ENCODE results near the gene KRT3.

KRT3 gene

GRCh38 chr12:52821826-52822660 lies 26.1 kb upstream of the KRT3 start:
- no peaks in the 10 kb centered on the region for H3K9me3 Mint-ChIP-seq
- no peaks in the 10 kb centered on the region for H3K4me1 Mint-ChIP-seq (ENCODE audit: low read depth)
- H3K27ac Mint-ChIP-seq, result no peak overlapping the region
- no peaks in the 10 kb centered on the region for H3K27me3 Mint-ChIP-seq (ENCODE audit: low read depth)
- H3K36me3 Mint-ChIP-seq (ENCODE audit: low read depth), result no peaks in the 10 kb centered on the region
- no peak overlapping the region for H3K4me3 Mint-ChIP-seq

- Mint-ChIP-seq H3K36me3 (ENCODE audit: low read depth) (no peaks in the 10 kb centered on the region), H3K4me3 (no peak overlapping the region), H3K4me1 (ENCODE audit: low read depth) (no peaks in the 10 kb centered on the region), H3K9me3 (no peaks in the 10 kb centered on the region), H3K27me3 (ENCODE audit: low read depth) (no peaks in the 10 kb centered on the region), H3K27ac (no peak overlapping the region)
These were observed 25.3 kb upstream of the KRT3 start for GRCh38 chr12:52821071-52821730.

- H3K4me3 Mint-ChIP-seq, result no peak overlapping the region
- no peaks in the 10 kb centered on the region for H3K4me1 Mint-ChIP-seq (ENCODE audit: low read depth)
- no peaks in the 10 kb centered on the region for H3K36me3 Mint-ChIP-seq (ENCODE audit: low read depth)
- H3K27ac Mint-ChIP-seq, result no peak overlapping the region
- no peaks in the 10 kb centered on the region for H3K9me3 Mint-ChIP-seq
- H3K27me3 Mint-ChIP-seq (ENCODE audit: low read depth), result no peaks in the 10 kb centered on the region
These were observed 24.6 kb upstream of the KRT3 start for GRCh38 chr12:52820521-52820920.

- Mint-ChIP-seq H3K4me1 (ENCODE audit: low read depth) (no peaks in the 10 kb centered on the region), H3K27me3 (ENCODE audit: low read depth) (no peaks in the 10 kb centered on the region), H3K36me3 (ENCODE audit: low read depth) (no peaks in the 10 kb centered on the region), H3K4me3 (no peak overlapping the region), H3K27ac (no peak overlapping the region), H3K9me3 (no peaks in the 10 kb centered on the region)
These were observed 24.0 kb upstream of the KRT3 start for GRCh38 chr12:52819731-52820510.

- Mint-ChIP-seq H3K27me3 (ENCODE audit: low read depth) (no peaks in the 10 kb centered on the region), H3K4me1 (ENCODE audit: low read depth) (no peaks in the 10 kb centered on the region), H3K36me3 (ENCODE audit: low read depth) (no peaks in the 10 kb centered on the region), H3K27ac (no peak overlapping the region), H3K9me3 (no peaks in the 10 kb centered on the region), H3K4me3 (no peak overlapping the region)
These were observed 23.0 kb upstream of the KRT3 start for GRCh38 chr12:52818887-52819420.

GRCh38 chr12:52818388-52818787 lies 22.5 kb upstream of the KRT3 start:
- Mint-ChIP-seq H3K27me3 (ENCODE audit: low read depth) (no peaks in the 10 kb centered on the region), H3K4me1 (ENCODE audit: low read depth) (no peaks in the 10 kb centered on the region)

GRCh38 chr12:52817699-52818238 lies 21.9 kb upstream of the KRT3 start:
- Mint-ChIP-seq H3K27me3 (ENCODE audit: low read depth) (no peaks in the 10 kb centered on the region), H3K36me3 (ENCODE audit: low read depth) (no peaks in the 10 kb centered on the region), H3K9me3 (no peaks in the 10 kb centered on the region), H3K4me3 (no peak overlapping the region), H3K4me1 (ENCODE audit: low read depth) (no peaks in the 10 kb centered on the region), H3K27ac (no peak overlapping the region)

More at GRCh38 chr12:52818388-52818787, 22.5 kb upstream of the KRT3 start:
- H3K4me3 Mint-ChIP-seq, result no peak overlapping the region
- no peaks in the 10 kb centered on the region for H3K36me3 Mint-ChIP-seq (ENCODE audit: low read depth)
- H3K27ac Mint-ChIP-seq, result no peak overlapping the region
- no peaks in the 10 kb centered on the region for H3K9me3 Mint-ChIP-seq

GRCh38 chr12:52817003-52817698 lies 21.2 kb upstream of the KRT3 start:
- H3K36me3 Mint-ChIP-seq (ENCODE audit: low read depth), result no peaks in the 10 kb centered on the region
- no peak overlapping the region for H3K4me3 Mint-ChIP-seq
- H3K27me3 Mint-ChIP-seq (ENCODE audit: low read depth), result no peaks in the 10 kb centered on the region
- H3K27ac Mint-ChIP-seq, result no peak overlapping the region
- no peaks in the 10 kb centered on the region for H3K4me1 Mint-ChIP-seq (ENCODE audit: low read depth)
- no peaks in the 10 kb centered on the region for H3K9me3 Mint-ChIP-seq

- H3K27me3 Mint-ChIP-seq (ENCODE audit: low read depth), result no peaks in the 10 kb centered on the region
These were observed 20.0 kb upstream of the KRT3 start for GRCh38 chr12:52815676-52816588.

GRCh38 chr12:52815161-52815560 lies 19.2 kb upstream of the KRT3 start:
- H3K27ac Mint-ChIP-seq, result no peak overlapping the region
- H3K4me1 Mint-ChIP-seq (ENCODE audit: low read depth), result no peaks in the 10 kb centered on the region
- H3K9me3 Mint-ChIP-seq, result no peaks in the 10 kb centered on the region
- H3K36me3 Mint-ChIP-seq (ENCODE audit: low read depth), result no peaks in the 10 kb centered on the region
- no peaks in the 10 kb centered on the region for H3K27me3 Mint-ChIP-seq (ENCODE audit: low read depth)
- no peak overlapping the region for H3K4me3 Mint-ChIP-seq

More at GRCh38 chr12:52815676-52816588, 20.0 kb upstream of the KRT3 start:
- Mint-ChIP-seq H3K9me3 (no peaks in the 10 kb centered on the region), H3K4me1 (ENCODE audit: low read depth) (no peaks in the 10 kb centered on the region), H3K4me3 (no peak overlapping the region), H3K27ac (no peak overlapping the region), H3K36me3 (ENCODE audit: low read depth) (no peaks in the 10 kb centered on the region)

- H3K36me3 Mint-ChIP-seq (ENCODE audit: low read depth), result no peaks in the 10 kb centered on the region
- no peaks in the 10 kb centered on the region for H3K9me3 Mint-ChIP-seq
- no peaks in the 10 kb centered on the region for H3K27me3 Mint-ChIP-seq (ENCODE audit: low read depth)
- H3K27ac Mint-ChIP-seq, result no peak overlapping the region
- no peaks in the 10 kb centered on the region for H3K4me1 Mint-ChIP-seq (ENCODE audit: low read depth)
- H3K4me3 Mint-ChIP-seq, result no peak overlapping the region
These were observed 18.8 kb upstream of the KRT3 start for GRCh38 chr12:52814710-52815155.

- Mint-ChIP-seq H3K4me3 (no peak within 1 kb of the TSS), H3K27ac (no peak within 1 kb of the TSS), H3K9me3 (no peaks in the 10 kb centered on the region), H3K4me1 (ENCODE audit: low read depth) (no peaks in the 10 kb centered on the region), H3K27me3 (ENCODE audit: low read depth) (peaks cover 2% of the 10 kb centered on the region), H3K36me3 (ENCODE audit: low read depth) (no peaks in the 10 kb centered on the region)
These were observed 18.2 kb upstream of the KRT3 start, which contains the start of gene KRT4 for GRCh38 chr12:52813885-52814709. Gene KRT4 (minus strand): TSS chr12:52814116. CDS start chr12:52814058, 58 bp downstream.
